ENCODE measurements around the gene SLC35G6. TPM values are rescaled to one million over a fixed set of nuclear protein-coding genes. Genes with fewer than 3 reads are reported as not detected.
"Not testable (repeated sequence)": the region's sequence is repeated elsewhere in the genome, so short reads cannot be mapped to it uniquely, and the experiment has no call there.

The SLC35G6 gene
- total RNA-seq, 1 donor from 2014 or later = not detected

- no peak for DNase-seq
These were observed 20.2 kb upstream of the SLC35G6 start for GRCh38 chr17:7460850-7461660.

GRCh38 chr17:7462474-7463371 is 18.5 kb upstream of the SLC35G6 start:
- DNase-seq = no peak

GRCh38 chr17:7463372-7463846 is 17.8 kb upstream of the SLC35G6 start:
- DNase-seq = no peak

- DNase-seq = no peak
These were observed 17.2 kb upstream of the SLC35G6 start for GRCh38 chr17:7464081-7464480.

- no peak for DNase-seq
These were observed 15.5 kb upstream of the SLC35G6 start for GRCh38 chr17:7465597-7466275.

- DNase-seq = no peak
These were observed 15.0 kb upstream of the SLC35G6 start for GRCh38 chr17:7466318-7466638.

- DNase-seq = no peak
These were observed 14.5 kb upstream of the SLC35G6 start for GRCh38 chr17:7466639-7467341.

- no peak for DNase-seq
These were observed 13.7 kb upstream of the SLC35G6 start for GRCh38 chr17:7467498-7467897.

GRCh38 chr17:7468290-7468689 is 13.0 kb upstream of the SLC35G6 start:
- no peak for DNase-seq

- DNase-seq = no peak
These were observed 12.3 kb upstream of the SLC35G6 start for GRCh38 chr17:7468804-7469389.

- DNase-seq = not testable (repeated sequence)
These were observed 11.4 kb upstream of the SLC35G6 start for GRCh38 chr17:7469843-7470242.

GRCh38 chr17:7470457-7470973 is 10.7 kb upstream of the SLC35G6 start:
- DNase-seq = not testable (repeated sequence)

- no peak for DNase-seq
These were observed 9.5 kb upstream of the SLC35G6 start for GRCh38 chr17:7471729-7472128.

- not testable (repeated sequence) for DNase-seq
These were observed 6.5 kb upstream of the SLC35G6 start for GRCh38 chr17:7474767-7475166.

GRCh38 chr17:7475764-7476422 is 5.4 kb upstream of the SLC35G6 start:
- peak; percentile 30 for DNase-seq

GRCh38 chr17:7476494-7476893 is 4.8 kb upstream of the SLC35G6 start:
- no peak for DNase-seq

GRCh38 chr17:7476951-7477350 is 4.3 kb upstream of the SLC35G6 start:
- no peak for DNase-seq

GRCh38 chr17:7477392-7478275 is 3.6 kb upstream of the SLC35G6 start:
- DNase-seq = peak; percentile 78
